Liver (tissue), 9 donors: ENCODE data around the gene ROBO2. TPM values are rescaled to one million over a fixed set of nuclear protein-coding genes. Genes with fewer than 3 reads are reported as not detected.

Experiments used
- DNase-seq: peaks from one replicate; pipeline ENCODE4 v3.0.0-alpha.2; 2017; ENCODE audit warnings: low spot score
- H3K27ac ChIP-seq, 2 donors: one replicate each; pipeline ENCODE4 v1.7.0; 2013; ENCODE audit warnings: inconsistent platforms in 2 of 2, low read length in 2 of 2, control low read depth in 1 of 2, low read depth in 1 of 2, mild to moderate bottlenecking in 1 of 2
- H3K27me3 ChIP-seq, 4 donors: one replicate each; pipeline versions ENCODE4 v1.6.1 to v1.7.0; 2013; ENCODE audit warnings: low read length in 3 of 4, inconsistent platforms in 1 of 4, mild to moderate bottlenecking in 1 of 4, moderate library complexity in 1 of 4; ENCODE audit not compliant: control insufficient read depth in 4 of 4, insufficient read depth in 4 of 4
- H3K36me3 ChIP-seq, 4 donors: one replicate each; pipeline versions ENCODE4 v1.6.1 to v1.7.0; 2013; ENCODE audit warnings: low read length in 3 of 4, mild to moderate bottlenecking in 3 of 4, low read depth in 1 of 4, moderate library complexity in 1 of 4; ENCODE audit not compliant: control insufficient read depth in 4 of 4, insufficient read depth in 3 of 4
- H3K4me1 ChIP-seq, 4 donors: one replicate each; pipeline versions ENCODE4 v1.6.1 to v1.7.0; 2013; ENCODE audit warnings: low read length in 3 of 4, mild to moderate bottlenecking in 3 of 4, moderate library complexity in 1 of 4; ENCODE audit not compliant: control insufficient read depth in 4 of 4, insufficient read depth in 4 of 4
- H3K4me3 ChIP-seq, 3 donors: one replicate each; pipeline versions ENCODE4 v1.6.1 to v1.7.0; 2013; ENCODE audit warnings: low read length in 3 of 3, control low read depth in 1 of 3, low read depth in 1 of 3, mild to moderate bottlenecking in 1 of 3
- H3K9ac ChIP-seq, 2 donors: one replicate each; pipeline ENCODE4 v1.7.0; 2013; ENCODE audit warnings: low read length in 2 of 2, mild to moderate bottlenecking in 2 of 2, moderate library complexity in 2 of 2, control low read depth in 1 of 2, low read depth in 1 of 2
- H3K9me3 ChIP-seq, 4 donors: one replicate each; pipeline versions ENCODE4 v1.6.1 to v1.7.0; 2013; ENCODE audit warnings: low read length in 3 of 4; ENCODE audit not compliant: control insufficient read depth in 4 of 4
- EGR1 ChIP-seq, 2 donors: IDR thresholded peaks; 2 replicates each; pipeline ENCODE4 v1.6.1; 2016 to 2018; ENCODE audit warnings: antibody characterized with exemption in 2 of 2, low read depth in 2 of 2
- FOXA1 ChIP-seq: IDR thresholded peaks from 2 replicates; pipeline ENCODE4 v1.6.1; 2016; ENCODE audit warnings: antibody characterized with exemption
- FOXA2 ChIP-seq: IDR thresholded peaks from 2 replicates; pipeline ENCODE4 v1.6.1; 2016; ENCODE audit warnings: antibody characterized with exemption
- GABPA ChIP-seq, 2 donors: IDR thresholded peaks in 1 of 2; conservative IDR thresholded peaks in 1 of 2; 2 replicates each; pipeline ENCODE4 v1.6.1; 2016; ENCODE audit warnings: antibody characterized with exemption in 2 of 2, mild to moderate bottlenecking in 1 of 2, moderate library complexity in 1 of 2
- HNF4A ChIP-seq, 2 donors: conservative IDR thresholded peaks; 2 replicates each; pipeline ENCODE4 v1.6.1; 2016; ENCODE audit warnings: antibody characterized with exemption in 2 of 2, mild to moderate bottlenecking in 2 of 2
- HNF4G ChIP-seq: IDR thresholded peaks from 2 replicates; pipeline ENCODE4 v1.6.1; 2016; ENCODE audit warnings: antibody characterized with exemption
- JUND ChIP-seq, 2 donors: IDR thresholded peaks; 2 replicates each; pipeline ENCODE4 v1.6.1; 2016; ENCODE audit warnings: antibody characterized with exemption in 2 of 2
- NR2F2 ChIP-seq: IDR thresholded peaks from 2 replicates; pipeline ENCODE4 v1.6.1; 2016; ENCODE audit warnings: antibody characterized with exemption
- RAD21 ChIP-seq, 2 donors: IDR thresholded peaks; 2 replicates each; pipeline ENCODE4 v1.6.1; 2016; ENCODE audit warnings: antibody characterized with exemption in 2 of 2, mild to moderate bottlenecking in 2 of 2
- RXRA ChIP-seq, 2 donors: IDR thresholded peaks; 2 replicates each; pipeline ENCODE4 v1.6.1; 2017 to 2018; ENCODE audit warnings: antibody characterized with exemption in 2 of 2, mild to moderate bottlenecking in 1 of 2
- SP1 ChIP-seq: IDR thresholded peaks from 2 replicates; pipeline ENCODE4 v1.6.1; 2018; ENCODE audit warnings: antibody characterized with exemption, mild to moderate bottlenecking
- TAF1 ChIP-seq: conservative IDR thresholded peaks from 2 replicates; pipeline ENCODE4 v1.6.1; 2016; ENCODE audit warnings: antibody characterized with exemption, mild to moderate bottlenecking
- YY1 ChIP-seq: IDR thresholded peaks from 2 replicates; pipeline ENCODE4 v1.6.1; 2016; ENCODE audit warnings: antibody characterized with exemption, mild to moderate bottlenecking
- WGBS: extraction: QIAGEN DNeasy Blood & Tissue Kit; methylation state at CpG from one replicate; pipeline ENCODE4 v1.1.7; 2013; 5-methylcytosine and 5-hydroxymethylcytosine counted together
- polyA plus RNA-seq, 2 donors: library from polyadenylated mRNA; stranded (reverse) in 1 of 2; unstranded in 1 of 2; fragments of 200-250 nt in 1 of 2; fragments of >200 nt in 1 of 2; fragmentation: Nextera tagmentation in 1 of 2; extraction: Ambion mirVana in 1 of 2; gene quantifications; one replicate each; pipeline versions ENCODE4 v1.2.1 to v1.2.3, GENCODE V29; 2013 to 2015
- total RNA-seq, 2 donors: library from RNA; depleted of rRNA; stranded (reverse); fragments of >200 nt; gene quantifications; one replicate each; pipeline ENCODE4 v1.2.3, GENCODE V29; 2014
- TF ChIP-seq, protein P1 (sequence below): IDR thresholded peaks from 2 replicates; pipeline ENCODE4 v1.6.1; 2016; ENCODE audit warnings: antibody characterized with exemption
- TF ChIP-seq, protein P2 (sequence below): IDR thresholded peaks from 2 replicates; pipeline ENCODE4 v1.6.1; 2016; ENCODE audit warnings: antibody characterized with exemption
- TF ChIP-seq, protein P3 (sequence below): IDR thresholded peaks from 2 replicates; pipeline ENCODE4 v1.6.1; 2016; ENCODE audit warnings: antibody characterized with exemption
- TF ChIP-seq, protein P4 (sequence below): fragments of 150-350 bp; IDR thresholded peaks from 2 replicates; pipeline ENCODE4 v1.5.1; 2017; ENCODE audit warnings: improper control_type of control experiment, low read depth, low read length; ENCODE audit not compliant: missing input control
- donor health status: healthy.
- donor health status: healthy.
- donor health status: healthy.
- donor health status: healthy.
- donor health status: healthy.

Gene ROBO2
- total and polyA plus RNA-seq, 4 donors, result 0.22 to 19.4 (median 1.1) TPM

DNA sequence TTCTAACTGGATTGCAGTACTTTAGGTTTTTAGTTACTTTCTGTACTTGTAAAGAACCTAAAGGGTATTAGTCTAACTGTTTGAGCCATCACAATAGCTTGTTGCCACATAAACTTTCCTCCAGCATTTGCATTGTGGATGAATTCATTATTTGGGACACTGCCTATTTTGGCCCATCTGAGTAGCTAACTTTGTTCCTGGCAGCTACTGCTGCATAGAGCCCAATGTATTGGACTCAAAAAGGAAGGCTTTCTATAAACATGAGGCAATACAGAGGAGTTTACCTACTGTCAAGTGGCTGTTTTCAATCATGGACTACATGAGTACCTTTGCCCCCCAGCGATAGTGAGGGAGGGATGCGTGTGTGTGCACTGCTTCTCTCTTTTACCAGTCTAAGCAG is 1.9 kb downstream of the ROBO2 start:
- no peak overlapping the region for H3K9ac ChIP-seq
- WGBS, result 60% methylated on average over 2 of the region's 2 CpGs
- H3K27ac ChIP-seq, result no peak overlapping the region
- no peaks in the 10 kb centered on the region for H3K9me3 ChIP-seq
- peaks cover 0 to 15% (median 6%) of the 10 kb centered on the region in 4 donors for H3K27me3 ChIP-seq
- H3K36me3 ChIP-seq, result no peaks in the 10 kb centered on the region
- DNase-seq, result no peak
- peaks cover 4 to 22% (median 17%) of the 10 kb centered on the region in 4 donors for H3K4me1 ChIP-seq
- H3K4me3 ChIP-seq, result no peak overlapping the region
- TF ChIP-seq NR2F2, result no peak
- TF ChIP-seq, protein P1, sequence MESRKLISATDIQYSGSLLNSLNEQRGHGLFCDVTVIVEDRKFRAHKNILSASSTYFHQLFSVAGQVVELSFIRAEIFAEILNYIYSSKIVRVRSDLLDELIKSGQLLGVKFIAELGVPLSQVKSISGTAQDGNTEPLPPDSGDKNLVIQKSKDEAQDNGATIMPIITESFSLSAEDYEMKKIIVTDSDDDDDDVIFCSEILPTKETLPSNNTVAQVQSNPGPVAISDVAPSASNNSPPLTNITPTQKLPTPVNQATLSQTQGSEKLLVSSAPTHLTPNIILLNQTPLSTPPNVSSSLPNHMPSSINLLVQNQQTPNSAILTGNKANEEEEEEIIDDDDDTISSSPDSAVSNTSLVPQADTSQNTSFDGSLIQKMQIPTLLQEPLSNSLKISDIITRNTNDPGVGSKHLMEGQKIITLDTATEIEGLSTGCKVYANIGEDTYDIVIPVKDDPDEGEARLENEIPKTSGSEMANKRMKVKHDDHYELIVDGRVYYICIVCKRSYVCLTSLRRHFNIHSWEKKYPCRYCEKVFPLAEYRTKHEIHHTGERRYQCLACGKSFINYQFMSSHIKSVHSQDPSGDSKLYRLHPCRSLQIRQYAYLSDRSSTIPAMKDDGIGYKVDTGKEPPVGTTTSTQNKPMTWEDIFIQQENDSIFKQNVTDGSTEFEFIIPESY, result no peak
- no peak for TF ChIP-seq HNF4A (conservative IDR thresholded peaks at IDR 0.05)

DNA sequence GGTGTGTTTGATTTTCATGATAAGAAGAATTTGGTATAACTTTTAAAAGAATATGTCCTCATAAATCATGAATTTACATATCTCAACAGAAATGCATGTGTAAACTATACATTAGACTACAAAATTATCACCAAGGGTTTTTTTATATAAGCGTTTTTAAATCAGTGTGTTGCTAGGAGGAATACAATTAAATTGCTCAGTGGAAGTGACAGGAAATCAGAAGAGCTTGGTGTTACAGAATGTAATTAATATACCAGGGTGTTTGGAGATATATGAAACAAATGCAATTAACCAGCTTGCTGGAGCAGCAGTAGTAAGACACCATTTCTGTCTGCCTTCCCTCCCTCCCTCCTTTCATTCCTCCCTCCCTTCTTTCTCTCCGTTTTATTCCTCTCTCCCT is 2.4 kb downstream of the ROBO2 start:
- no peaks in the 10 kb centered on the region for H3K9me3 ChIP-seq
- no peak overlapping the region for H3K4me3 ChIP-seq
- peaks cover 4 to 22% (median 17%) of the 10 kb centered on the region in 4 donors for H3K4me1 ChIP-seq
- TF ChIP-seq GABPA (IDR thresholded peaks at IDR 0.05 in 1 of 2, conservative IDR thresholded peaks at IDR 0.05 in 1 of 2) (no peak), TAF1 (no peak), EGR1 (IDR thresholded peaks at IDR 0.05; ENCODE audit: low read depth in 2 of 2) (no peak), YY1 (no peak), FOXA1 (no peak), FOXA2 (no peak), HNF4G (no peak), NR2F2 (no peak), JUND (IDR thresholded peaks at IDR 0.05) (no peak), RXRA (IDR thresholded peaks at IDR 0.05) (no peak), RAD21 (IDR thresholded peaks at IDR 0.05) (no peak)
- TF ChIP-seq, protein P1, result no peak
- TF ChIP-seq, protein P2, sequence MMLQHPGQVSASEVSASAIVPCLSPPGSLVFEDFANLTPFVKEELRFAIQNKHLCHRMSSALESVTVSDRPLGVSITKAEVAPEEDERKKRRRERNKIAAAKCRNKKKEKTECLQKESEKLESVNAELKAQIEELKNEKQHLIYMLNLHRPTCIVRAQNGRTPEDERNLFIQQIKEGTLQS, result no peak
- TF ChIP-seq, protein P3, sequence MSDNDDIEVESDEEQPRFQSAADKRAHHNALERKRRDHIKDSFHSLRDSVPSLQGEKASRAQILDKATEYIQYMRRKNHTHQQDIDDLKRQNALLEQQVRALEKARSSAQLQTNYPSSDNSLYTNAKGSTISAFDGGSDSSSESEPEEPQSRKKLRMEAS, result no peak
- H3K27me3 ChIP-seq, result peaks cover 0 to 15% (median 6%) of the 10 kb centered on the region in 4 donors
- no peak overlapping the region for H3K27ac ChIP-seq
- no peaks in the 10 kb centered on the region for H3K36me3 ChIP-seq
- DNase-seq, result no peak
- no peak overlapping the region for H3K9ac ChIP-seq
- WGBS, result 62% methylated on average over 2 of the region's 2 CpGs

DNA sequence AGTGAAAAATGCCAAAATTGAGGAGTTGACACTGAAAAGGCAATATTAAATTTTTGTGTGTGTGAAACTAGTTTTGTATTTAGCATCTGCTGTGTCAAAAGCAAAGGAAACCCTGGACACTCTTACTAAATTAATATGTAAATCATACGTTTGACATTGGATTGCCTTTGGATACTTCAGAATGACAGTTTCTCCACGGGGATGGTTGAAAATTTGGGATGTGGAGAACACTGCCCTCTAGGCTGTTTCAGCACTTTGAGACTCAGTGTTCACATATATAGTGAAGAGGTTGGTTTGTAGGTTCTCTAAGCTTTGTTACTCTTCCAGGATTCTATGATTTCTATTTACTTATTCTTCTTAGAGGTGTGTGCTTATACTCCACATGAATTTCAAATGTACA is 3.0 kb downstream of the ROBO2 start:
- Histone ChIP-seq H3K4me3 (no peak overlapping the region), H3K9me3 (no peaks in the 10 kb centered on the region), H3K4me1 (peaks cover 4 to 22% (median 17%) of the 10 kb centered on the region in 4 donors), H3K9ac (no peak overlapping the region), H3K27me3 (peaks cover 0 to 15% (median 6%) of the 10 kb centered on the region in 4 donors), H3K27ac (no peak overlapping the region), H3K36me3 (no peaks in the 10 kb centered on the region)
- TF ChIP-seq RAD21 (IDR thresholded peaks at IDR 0.05), result peak; percentile 44 to 57
- TF ChIP-seq EGR1 (IDR thresholded peaks at IDR 0.05; ENCODE audit: low read depth in 2 of 2), result no peak
- TF ChIP-seq HNF4A (conservative IDR thresholded peaks at IDR 0.05), result no peak
- TF ChIP-seq GABPA (IDR thresholded peaks at IDR 0.05 in 1 of 2, conservative IDR thresholded peaks at IDR 0.05 in 1 of 2), result no peak
- TF ChIP-seq, protein P4, sequence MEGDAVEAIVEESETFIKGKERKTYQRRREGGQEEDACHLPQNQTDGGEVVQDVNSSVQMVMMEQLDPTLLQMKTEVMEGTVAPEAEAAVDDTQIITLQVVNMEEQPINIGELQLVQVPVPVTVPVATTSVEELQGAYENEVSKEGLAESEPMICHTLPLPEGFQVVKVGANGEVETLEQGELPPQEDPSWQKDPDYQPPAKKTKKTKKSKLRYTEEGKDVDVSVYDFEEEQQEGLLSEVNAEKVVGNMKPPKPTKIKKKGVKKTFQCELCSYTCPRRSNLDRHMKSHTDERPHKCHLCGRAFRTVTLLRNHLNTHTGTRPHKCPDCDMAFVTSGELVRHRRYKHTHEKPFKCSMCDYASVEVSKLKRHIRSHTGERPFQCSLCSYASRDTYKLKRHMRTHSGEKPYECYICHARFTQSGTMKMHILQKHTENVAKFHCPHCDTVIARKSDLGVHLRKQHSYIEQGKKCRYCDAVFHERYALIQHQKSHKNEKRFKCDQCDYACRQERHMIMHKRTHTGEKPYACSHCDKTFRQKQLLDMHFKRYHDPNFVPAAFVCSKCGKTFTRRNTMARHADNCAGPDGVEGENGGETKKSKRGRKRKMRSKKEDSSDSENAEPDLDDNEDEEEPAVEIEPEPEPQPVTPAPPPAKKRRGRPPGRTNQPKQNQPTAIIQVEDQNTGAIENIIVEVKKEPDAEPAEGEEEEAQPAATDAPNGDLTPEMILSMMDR, result no peak
- no peak for TF ChIP-seq SP1
- 24% methylated on average over 2 of the region's 2 CpGs for WGBS
- DNase-seq, result no peak
